Measurements from ENCODE around the gene GALNT17.

Gene GALNT17

DNA sequence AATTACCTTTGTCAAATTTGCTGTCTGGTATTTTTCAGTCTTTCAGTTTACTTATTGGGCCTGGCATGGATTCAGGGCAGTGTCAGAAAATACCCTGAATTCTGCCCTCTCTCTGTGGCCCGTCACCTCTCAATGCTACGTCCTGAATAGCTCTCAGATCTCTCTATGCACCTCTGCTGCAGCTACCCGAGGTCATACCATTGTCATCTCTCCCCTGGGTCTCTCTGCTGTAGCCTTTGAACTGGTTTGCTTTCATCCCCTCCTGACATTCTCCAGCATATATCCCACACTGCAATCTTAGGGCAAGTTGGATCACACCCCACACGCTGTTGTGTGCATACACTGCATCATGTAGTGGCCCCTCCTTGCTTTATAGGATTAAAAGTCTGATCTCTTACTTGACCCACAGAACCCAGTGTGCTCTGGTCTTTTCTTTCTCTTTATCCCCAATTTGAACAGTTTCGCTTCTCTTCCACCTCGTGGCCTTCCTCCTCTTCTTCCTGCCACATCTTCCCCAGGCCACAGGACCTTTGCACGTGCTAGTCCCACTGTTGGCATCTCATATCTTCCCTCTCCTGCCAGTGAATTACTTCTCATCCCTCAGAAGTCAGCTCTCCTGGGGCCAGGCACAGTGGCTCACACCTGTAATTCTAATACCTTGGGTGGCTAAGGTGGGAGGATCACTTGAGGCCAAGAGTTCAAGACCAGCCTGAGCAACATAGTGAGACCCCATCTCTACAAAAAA is 372.9 kb downstream of the GALNT17 start:
- DNase-seq (ENCODE audit: low read depth in 2 of 2), result no peak

GRCh38 chr7:71506822-71507221 is 374.9 kb downstream of the GALNT17 start:
- DNase-seq (ENCODE audit: low read depth in 2 of 2), result no peak

- no peak for DNase-seq (ENCODE audit: low read depth in 2 of 2)
Measured at GRCh38 chr7:71507680-71508602, 376.0 kb downstream of the GALNT17 start.

GRCh38 chr7:71509381-71509780 is 377.4 kb downstream of the GALNT17 start:
- DNase-seq (ENCODE audit: low read depth in 2 of 2), result no peak

DNA sequence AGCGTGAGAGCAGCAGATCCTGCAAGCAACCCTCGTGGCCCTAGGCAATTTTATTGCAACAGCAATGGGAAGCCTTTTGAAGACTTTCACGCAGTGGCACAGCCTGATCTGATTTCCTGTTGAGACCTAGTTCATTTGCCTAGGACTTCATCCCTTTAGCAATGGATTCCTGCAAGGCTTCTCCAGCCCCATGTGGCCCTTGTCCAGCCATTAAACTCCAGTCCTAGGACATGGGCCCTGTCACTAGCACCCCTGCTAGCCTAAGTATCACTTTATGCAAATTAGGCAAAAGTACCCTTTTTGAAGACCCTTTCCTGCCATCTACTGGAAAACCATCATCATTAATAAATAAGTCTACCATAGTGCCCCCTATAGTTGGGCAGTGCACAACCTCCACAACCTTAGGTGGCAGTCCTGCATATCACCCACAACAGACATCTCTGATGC is 379.4 kb downstream of the GALNT17 start:
- no peak for DNase-seq (ENCODE audit: low read depth in 2 of 2)

GRCh38 chr7:71517940-71518699 is 386.2 kb downstream of the GALNT17 start:
- DNase-seq (ENCODE audit: low read depth in 2 of 2), result no peak

DNA sequence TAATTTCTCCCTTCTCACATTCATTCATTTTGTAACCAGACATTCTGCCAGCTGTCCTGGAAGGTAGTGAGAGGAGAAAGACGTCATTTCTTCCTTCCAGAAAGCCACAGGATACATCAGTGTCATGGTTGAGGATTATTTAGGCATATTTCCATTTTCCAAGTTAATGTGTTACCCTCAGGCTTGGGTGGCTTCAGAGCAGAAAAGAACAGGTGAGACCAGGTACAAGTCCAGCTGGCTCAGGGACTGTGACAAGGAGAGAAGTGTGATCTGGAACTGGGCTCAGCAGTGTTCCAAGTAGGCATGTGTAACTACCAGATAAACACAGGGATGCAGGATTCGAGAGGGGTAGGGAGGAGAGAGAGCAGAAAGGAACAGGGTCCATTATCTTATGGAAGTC is 386.9 kb downstream of the GALNT17 start:
- no peak for DNase-seq (ENCODE audit: low read depth in 2 of 2)

GRCh38 chr7:71521506-71521905 is 389.6 kb downstream of the GALNT17 start:
- DNase-seq (ENCODE audit: low read depth in 2 of 2), result no peak

DNA sequence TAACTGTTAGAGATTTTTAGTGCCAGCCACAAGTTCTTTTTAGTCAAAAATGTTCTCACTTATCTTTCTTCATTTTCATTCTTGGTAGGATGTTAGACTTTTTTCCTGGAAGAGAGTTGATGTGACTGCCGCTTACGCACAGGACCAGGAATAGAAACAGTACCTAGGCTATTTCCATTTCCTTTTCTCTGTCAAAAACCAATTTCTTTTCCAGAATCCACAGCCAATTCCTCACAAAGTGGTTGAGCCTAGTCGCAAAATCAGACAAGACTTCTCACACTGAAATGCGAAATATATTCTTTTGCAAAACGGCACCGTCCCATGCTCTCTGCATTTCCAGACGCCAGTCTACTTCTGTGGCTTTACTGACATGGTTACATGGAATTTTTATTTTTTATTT is 394.2 kb downstream of the GALNT17 start:
- DNase-seq (ENCODE audit: low read depth in 2 of 2), result no peak

DNA sequence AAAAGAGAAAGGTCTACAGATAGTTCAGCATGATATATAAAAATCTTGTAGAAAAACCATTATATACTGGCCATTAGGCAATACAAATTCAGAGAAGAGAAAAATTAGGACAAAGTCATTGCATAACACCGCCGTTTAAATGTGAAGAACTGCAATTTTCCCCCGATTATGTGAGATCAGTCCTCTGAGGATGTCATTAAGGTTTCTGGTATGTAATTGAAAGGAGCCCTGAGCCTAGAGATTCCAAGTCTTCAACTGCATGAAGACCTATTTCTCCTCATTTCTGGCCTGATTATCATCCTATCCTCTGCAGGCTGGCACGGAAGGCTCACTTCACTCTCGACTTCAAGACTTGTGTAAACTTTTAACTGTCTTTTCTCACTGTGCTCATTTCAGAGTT is 395.3 kb downstream of the GALNT17 start:
- no peak for DNase-seq (ENCODE audit: low read depth in 2 of 2)

GRCh38 chr7:71535616-71536015 is 403.7 kb downstream of the GALNT17 start:
- DNase-seq (ENCODE audit: low read depth in 2 of 2), result no peak

GRCh38 chr7:71538210-71538609 is 406.3 kb downstream of the GALNT17 start:
- no peak for DNase-seq (ENCODE audit: low read depth in 2 of 2)

DNA sequence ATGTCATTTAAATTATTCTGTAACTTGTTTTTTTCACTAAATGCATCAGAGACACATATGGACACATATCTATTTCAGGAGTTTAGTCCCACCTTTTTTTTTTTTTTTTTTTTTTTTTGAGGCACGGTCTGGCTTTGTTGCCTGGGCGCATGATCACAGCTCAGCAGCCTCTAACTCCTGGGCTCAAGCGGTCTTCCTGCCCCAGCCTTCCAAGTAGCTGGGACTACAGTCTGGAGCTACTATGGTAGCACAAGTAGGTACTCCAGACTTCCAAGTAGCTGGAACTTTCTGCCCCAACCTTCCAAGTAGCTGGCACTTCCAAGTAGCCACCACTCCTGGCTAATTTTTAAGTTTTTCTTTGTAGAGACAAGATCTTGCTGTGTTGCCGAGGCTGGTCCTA is 407.7 kb downstream of the GALNT17 start:
- no peak for DNase-seq (ENCODE audit: low read depth in 2 of 2)

GRCh38 chr7:71541707-71542353 is 409.9 kb downstream of the GALNT17 start:
- DNase-seq (ENCODE audit: low read depth in 2 of 2), result no peak

- no peak for DNase-seq (ENCODE audit: low read depth in 2 of 2)
Measured at GRCh38 chr7:71543396-71543795, 411.5 kb downstream of the GALNT17 start.

DNA sequence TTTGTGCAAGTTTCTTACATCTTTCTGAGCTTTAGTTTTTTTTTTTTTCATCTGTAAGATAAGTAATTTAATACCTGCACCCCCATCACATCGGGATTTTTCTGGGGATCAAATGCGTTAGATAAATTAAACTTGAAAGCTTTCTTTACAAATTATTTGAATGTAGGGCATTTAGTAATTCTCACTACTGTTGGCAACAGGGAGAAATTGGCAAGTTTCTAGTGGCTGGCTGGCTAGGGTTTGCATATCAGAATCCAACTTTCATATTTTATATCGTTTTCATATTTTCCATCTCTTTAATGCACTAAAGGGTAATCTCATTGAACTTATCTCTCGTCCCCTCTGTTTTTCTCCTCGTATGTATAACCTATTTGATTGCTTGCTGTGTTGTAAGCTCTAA is 412.9 kb downstream of the GALNT17 start:
- DNase-seq (ENCODE audit: low read depth in 2 of 2), result no peak

DNA sequence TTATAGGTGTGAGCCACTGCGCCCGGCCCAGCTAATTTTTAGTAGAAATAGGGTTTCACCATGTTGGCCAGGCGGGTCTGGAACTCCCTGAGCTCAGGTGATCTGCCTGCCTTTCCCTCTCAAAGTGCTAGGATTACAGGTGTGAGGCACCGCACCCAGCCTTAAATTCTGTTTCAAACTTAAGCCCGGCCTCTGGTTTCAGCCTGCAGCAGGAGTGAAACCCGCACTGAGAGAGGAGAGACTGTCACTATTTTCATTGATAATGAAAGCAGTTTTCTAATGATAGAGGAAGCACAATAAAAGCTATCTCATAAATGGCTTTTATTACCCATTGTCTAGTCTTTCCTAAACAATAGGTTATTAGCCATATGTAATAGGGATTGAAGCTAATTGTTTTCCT is 415.5 kb downstream of the GALNT17 start:
- DNase-seq (ENCODE audit: low read depth in 2 of 2), result no peak

GRCh38 chr7:71548746-71549145 is 416.8 kb downstream of the GALNT17 start:
- no peak for DNase-seq (ENCODE audit: low read depth in 2 of 2)

GRCh38 chr7:71553306-71553705 is 421.4 kb downstream of the GALNT17 start:
- DNase-seq (ENCODE audit: low read depth in 2 of 2), result no peak

- no peak for DNase-seq (ENCODE audit: low read depth in 2 of 2)
Measured at GRCh38 chr7:71555758-71556157, 423.8 kb downstream of the GALNT17 start.

DNA sequence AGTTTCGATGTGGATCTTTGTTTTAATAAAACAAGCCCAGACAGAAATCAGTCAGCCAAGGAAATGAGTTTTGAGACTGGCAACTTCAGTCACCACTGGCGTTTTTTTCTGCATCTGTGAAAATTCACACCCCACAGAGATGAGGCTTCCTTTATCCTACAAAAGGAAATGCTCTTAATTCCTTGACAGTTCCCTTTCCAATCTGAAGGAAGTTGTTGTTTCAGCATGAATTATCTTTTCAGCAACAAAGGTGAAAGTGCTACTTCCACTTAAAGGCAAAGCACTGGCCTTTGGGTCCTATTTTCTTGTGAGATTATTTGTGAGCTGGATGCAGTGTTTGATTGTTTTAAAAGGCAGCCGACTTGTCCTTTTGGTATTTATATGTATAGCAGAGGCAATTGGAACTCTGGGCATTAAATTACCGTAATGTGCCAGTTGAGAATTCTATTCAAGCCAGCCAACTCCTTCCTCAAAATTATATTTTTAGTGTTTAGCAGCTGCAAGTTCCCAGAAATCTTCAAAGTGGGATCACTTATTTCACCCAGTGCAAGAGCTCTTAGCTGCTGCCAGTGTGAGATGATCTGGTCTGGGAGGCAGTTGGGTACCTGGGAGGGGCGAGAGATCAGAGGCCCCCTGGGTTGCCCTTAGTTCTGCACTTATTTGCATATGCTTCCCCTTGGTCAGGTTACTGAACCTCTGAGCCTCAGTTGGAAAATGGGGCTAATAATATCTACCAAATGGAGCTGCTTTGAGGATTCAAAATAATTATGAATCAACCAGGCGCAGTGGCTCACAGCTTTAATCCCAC is 427.1 kb downstream of the GALNT17 start:
- DNase-seq (ENCODE audit: low read depth in 2 of 2), result no peak
